ENCODE results near the gene NPW.

The NPW gene

GRCh38 chr16:2037115-2037514, 17.5 kb downstream of the NPW start:
- DNase-seq = no peak

GRCh38 chr16:2037647-2038381, 18.2 kb downstream of the NPW start:
- no peak for DNase-seq

- no peak for DNase-seq
Measured at GRCh38 chr16:2038382-2039231, 19.0 kb downstream of the NPW start.

GRCh38 chr16:2039274-2040031, 19.9 kb downstream of the NPW start:
- DNase-seq = no peak

GRCh38 chr16:2040041-2040786, 20.6 kb downstream of the NPW start:
- no peak for DNase-seq

GRCh38 chr16:2040787-2041522, 21.4 kb downstream of the NPW start:
- DNase-seq = no peak

GRCh38 chr16:2042171-2042985, 22.8 kb downstream of the NPW start:
- DNase-seq = no peak

GRCh38 chr16:2042986-2043666, 23.5 kb downstream of the NPW start:
- DNase-seq = no peak

GRCh38 chr16:2043667-2044451, 24.3 kb downstream of the NPW start:
- DNase-seq = no peak

- DNase-seq = no peak
Measured at GRCh38 chr16:2044541-2044940, 25.0 kb downstream of the NPW start.

GRCh38 chr16:2045965-2046892, 26.6 kb downstream of the NPW start:
- no peak for DNase-seq

- DNase-seq = no peak
Measured at GRCh38 chr16:2046893-2047329, 27.3 kb downstream of the NPW start.

- DNase-seq = peak; percentile 67
Measured at GRCh38 chr16:2047330-2048115, 27.9 kb downstream of the NPW start, which contains the start of the genes NTHL1 and TSC2. NTHL1 (minus strand) TSS chr16:2047834; CDS start chr16:2047823, 11 bp downstream. TSC2 (plus strand) TSS chr16:2047985; CDS start chr16:2048616, 631 bp downstream.

GRCh38 chr16:2048116-2048543, 28.5 kb downstream of the NPW start:
- DNase-seq = no peak

GRCh38 chr16:2053211-2053610, 33.6 kb downstream of the NPW start:
- DNase-seq = no peak

- DNase-seq = no peak
Measured at GRCh38 chr16:2053897-2054296, 34.3 kb downstream of the NPW start.

GRCh38 chr16:2054543-2055245, 35.1 kb downstream of the NPW start:
- no peak for DNase-seq
